HCT116 (cell line): ENCODE measurements around the gene MMS19. TPM values are rescaled to one million over a fixed set of nuclear protein-coding genes. Genes with fewer than 3 reads are reported as not detected.

Experiments
- ATAC-seq: fragments of 200-7000 bp; cut with Tn5 transposase; 2 replicates; pipeline ENCODE4 v1.9.1; 2020; ENCODE audit warnings: mild to moderate bottlenecking, moderate library complexity
- BruUV-seq: library from RNA; stranded (reverse); fragments of 400-500 nt; replicated peaks from 2 replicates; lab custom pipeline; 2021; lab: Mats Ljungman, UMichigan
- CTCF ChIA-PET: fragments of 300-600 bp; sonication (Branson Sonifier 250); formaldehyde crosslinking; loops from one replicate; lab custom pipeline; 2021; ENCODE audit warnings: antibody characterized with exemption; lab: Charles Lee
- POLR2A ChIA-PET: fragments of 300-600, 350-600 bp; sonication (Branson Sonifier 250); formaldehyde crosslinking; loops from one replicate; lab custom pipeline; 2021; ENCODE audit warnings: antibody characterized with exemption; lab: Charles Lee
- RAD21 ChIA-PET, 2 experiments: fragments of 300-600 bp; sonication (Branson Sonifier 250); formaldehyde crosslinking; loops; one replicate each; lab custom pipeline; 2023; ENCODE audit warnings: low total read pairs in 2 of 2; ENCODE audit not compliant: uncharacterized antibody in 2 of 2, unreplicated experiment in 2 of 2, low non-redundant PET in 1 of 2; lab: Charles Lee
- DNase-seq: peaks from one replicate; pipeline ENCODE4 v3.0.0-alpha.2; 2010; ENCODE audit warnings: low read depth, low spot score
- H2AFZ ChIP-seq: fragments of 200-600 bp; shearing (Covaris generic), sonication (generic); 2 replicates; pipeline ENCODE4 v1.6.1; 2017; ENCODE audit warnings: low read depth, mixed run types, mixed read lengths, antibody characterized with exemption, low read length; ENCODE audit not compliant: poor library complexity, severe bottlenecking
- H3K27ac ChIP-seq: 2 replicates; pipeline ENCODE4 v1.5.1; 2012; ENCODE audit warnings: low read depth, low read length
- H3K27me3 ChIP-seq: fragments of 200-600 bp; sonication (generic); 2 replicates; pipeline ENCODE4 v1.6.1; 2016; ENCODE audit warnings: mixed run types, low read length, mixed read lengths; ENCODE audit not compliant: insufficient read depth
- H3K36me3 ChIP-seq, 2 experiments: fragments of 200-500 bp in 1 of 2; fragments of 200-600 bp in 1 of 2; sonication (Bioruptor generic) in 1 of 2; sonication (generic) in 1 of 2; 2 replicates each; pipeline versions ENCODE4 v1.5.1 to v1.6.1; 2014 to 2016; ENCODE audit warnings: low read length in 2 of 2, inconsistent platforms in 1 of 2, mixed read lengths in 1 of 2, mixed run types in 1 of 2; ENCODE audit not compliant: insufficient read depth in 2 of 2, control insufficient read depth in 1 of 2
- H3K4me1 ChIP-seq, 2 experiments: fragments of 200-600 bp in 1 of 2; sonication (generic) in 1 of 2; 2 replicates each; pipeline versions ENCODE4 v1.5.1 to v1.6.1; 2012 to 2017; ENCODE audit warnings: low read length in 2 of 2, inconsistent platforms in 1 of 2, mild to moderate bottlenecking in 1 of 2, mixed read lengths in 1 of 2, mixed run types in 1 of 2, moderate library complexity in 1 of 2; ENCODE audit not compliant: insufficient read depth in 2 of 2, control insufficient read depth in 1 of 2
- H3K4me2 ChIP-seq: fragments of 200-600 bp; sonication (generic); 2 replicates; pipeline ENCODE4 v1.6.1; 2017; ENCODE audit warnings: mixed run types, low read length, mixed read lengths
- H3K4me3 ChIP-seq, 2 experiments: fragments of 200-600 bp in 1 of 2; sonication (generic) in 1 of 2; replicated peaks in 1 of 2; 2 replicates each; pipeline ENCODE4 v1.5.1; 2011 to 2016; ENCODE audit warnings: low read length in 2 of 2, control low read depth in 1 of 2, low read depth in 1 of 2, mild to moderate bottlenecking in 1 of 2, mixed read lengths in 1 of 2, mixed run types in 1 of 2
- H3K79me2 ChIP-seq: fragments of 200-600 bp; sonication (generic); 2 replicates; pipeline ENCODE4 v1.6.1; 2017; ENCODE audit warnings: mild to moderate bottlenecking, mixed run types, low read length, moderate library complexity, mixed read lengths; ENCODE audit not compliant: insufficient read depth
- H3K9ac ChIP-seq: fragments of 200-600 bp; sonication (generic); 2 replicates; pipeline ENCODE4 v1.6.1; 2016; ENCODE audit warnings: low read length, mixed read lengths
- H3K9me2 ChIP-seq: fragments of 200-600 bp; sonication (generic), shearing (Covaris generic); 2 replicates; pipeline ENCODE4 v1.6.1; 2017; ENCODE audit warnings: mixed run types, mild to moderate bottlenecking, moderate library complexity; ENCODE audit not compliant: insufficient read depth
- H3K9me3 ChIP-seq, 2 experiments: fragments of 200-500 bp in 1 of 2; fragments of 200-600 bp in 1 of 2; sonication (Bioruptor generic) in 1 of 2; sonication (generic) in 1 of 2; 2 replicates each; pipeline ENCODE4 v1.6.1; 2014 to 2017; ENCODE audit warnings: low read length in 2 of 2, mixed read lengths in 2 of 2, inconsistent platforms in 1 of 2, low read depth in 1 of 2, mild to moderate bottlenecking in 1 of 2, mixed run types in 1 of 2, moderate library complexity in 1 of 2; ENCODE audit not compliant: control insufficient read depth in 1 of 2, insufficient read depth in 1 of 2
- H4K20me1 ChIP-seq: fragments of 200-600 bp; sonication (generic), shearing (Covaris generic); 2 replicates; pipeline ENCODE4 v1.6.1; 2017; ENCODE audit warnings: mixed run types, mild to moderate bottlenecking, moderate library complexity; ENCODE audit not compliant: insufficient read depth
- CBX3 ChIP-seq: IDR thresholded peaks from 2 replicates; pipeline ENCODE4 v1.6.1; 2012; ENCODE audit warnings: low read depth
- CEBPB ChIP-seq: IDR thresholded peaks from 2 replicates; pipeline ENCODE4 v1.6.1; 2012; ENCODE audit warnings: low read depth
- EGR1 ChIP-seq: IDR thresholded peaks from 2 replicates; pipeline ENCODE4 v1.6.1; 2012; ENCODE audit warnings: low read depth
- ELF1 ChIP-seq: IDR thresholded peaks from 2 replicates; pipeline ENCODE4 v1.6.1; 2012; ENCODE audit warnings: low read depth, borderline replicate concordance
- EZH2phosphoT487 ChIP-seq: fragments of 200-600 bp; IDR thresholded peaks from 2 replicates; pipeline ENCODE4 v1.6.1; 2018; ENCODE audit warnings: antibody characterized with exemption, borderline replicate concordance
- FOSL1 ChIP-seq: IDR thresholded peaks from 2 replicates; pipeline ENCODE4 v1.6.1; 2012; ENCODE audit warnings: low read depth
- MAX ChIP-seq: IDR thresholded peaks from 2 replicates; pipeline ENCODE4 v1.6.1; 2012
- POLR2AphosphoS5 ChIP-seq: IDR thresholded peaks from 2 replicates; pipeline ENCODE4 v1.6.1; 2011; ENCODE audit warnings: mild to moderate bottlenecking, low read depth, low read length, moderate library complexity
- REST ChIP-seq: IDR thresholded peaks from 2 replicates; pipeline ENCODE4 v1.6.1; 2012; ENCODE audit warnings: low read depth
- SIN3A ChIP-seq: IDR thresholded peaks from 2 replicates; pipeline ENCODE4 v1.6.1; 2012; ENCODE audit warnings: low read depth
- SP1 ChIP-seq: IDR thresholded peaks from 2 replicates; pipeline ENCODE4 v1.6.1; 2012; ENCODE audit warnings: low read depth
- TCF7L2 ChIP-seq: IDR thresholded peaks from 2 replicates; pipeline ENCODE4 v1.7.0; 2011; ENCODE audit warnings: borderline replicate concordance, inconsistent platforms; ENCODE audit not compliant: insufficient read depth, insufficient read length; ENCODE audit errors: extremely low read depth
- YY1 ChIP-seq: IDR thresholded peaks from 2 replicates; pipeline ENCODE4 v1.6.1; 2011; ENCODE audit warnings: low read length, low read depth, moderate library complexity, mild to moderate bottlenecking; ENCODE audit not compliant: insufficient replicate concordance; ENCODE audit errors: extremely low read depth
- intact Hi-C: fragments of 100-400 bp; cut with micrococcal nuclease; formaldehyde crosslinking; loops from 2 replicates; pipeline ENCODE4 v1.10.0; 2022
- total RNA-seq: library from RNA; stranded (reverse); gene quantifications from one replicate; pipeline ENCODE4 v1.2.1, GENCODE V29; 2021; ENCODE audit not compliant: unreplicated experiment

The MMS19 gene
- total RNA-seq, 1 experiment from 2014 or later, result 101 TPM

GRCh38 chr10:97537186-97537869 lies 39.1 kb upstream of the MMS19 start:
- DNase-seq (no peak), ATAC-seq (no peak)
- Histone ChIP-seq H3K27me3 (no peaks in the 10 kb centered on the region), H3K79me2 (no peaks in the 10 kb centered on the region), H3K27ac (no peak overlapping the region)
- CTCF ChIA-PET, result no interaction called here
- TF ChIP-seq CBX3 (no peak), SIN3A (no peak), EGR1 (no peak), MAX (no peak), FOSL1 (no peak), POLR2AphosphoS5 (no peak), CEBPB (no peak), TCF7L2 (no peak), ELF1 (no peak), SP1 (no peak), REST (no peak), YY1 (no peak), EZH2phosphoT487 (no peak)
- TF ChIP-seq, all 23 proteins: peak for 0
- H3K4me3 ChIP-seq, result no peak overlapping the region
- no peaks in the 10 kb centered on the region for H3K9me2 ChIP-seq
- intact Hi-C loops, result no loop called here
- no TSS peak for BruUV-seq
- H3K4me2 ChIP-seq, result no peak overlapping the region
- peaks cover 34 to 61% of the 10 kb centered on the region in 2 experiments for H3K4me1 ChIP-seq
- H3K36me3 ChIP-seq, result no peaks in the 10 kb centered on the region
- ChIA-PET POLR2A (no interaction called here), RAD21 (no interaction called here)
- no peak overlapping the region for H3K9ac ChIP-seq
- H4K20me1 ChIP-seq, result no peaks in the 10 kb centered on the region
- no peak overlapping the region for H2AFZ ChIP-seq
- H3K9me3 ChIP-seq, result no peaks in the 10 kb centered on the region
